B cell (primary cell): ENCODE data around the gene ALDH1A1. TPM values are rescaled to one million over a fixed set of nuclear protein-coding genes. Genes with fewer than 3 reads are reported as not detected.

Experiments used
- ATAC-seq: fragments of 200-7000 bp; cut with Tn5 transposase; one replicate; pipeline ENCODE4 v1.10.0; 2021; ENCODE audit warnings: low read depth, mild to moderate bottlenecking, moderate number of reproducible peaks, moderate library complexity
- CTCF ChIA-PET: fragments of 350-600 bp; sonication (Branson Sonifier 250); formaldehyde crosslinking; loops from one replicate; lab custom pipeline; 2021; ENCODE audit warnings: antibody characterized with exemption, inconsistent platforms; lab: Charles Lee
- POLR2A ChIA-PET: fragments of 350-600 bp; sonication (Branson Sonifier 250); formaldehyde crosslinking; loops from one replicate; lab custom pipeline; 2021; ENCODE audit warnings: antibody characterized with exemption; lab: Charles Lee
- DNase-seq: peaks from one replicate; pipeline ENCODE4 v3.0.0; 2013
- H2AFZ ChIP-seq: 2 replicates; pipeline ENCODE4 v1.6.1; 2012; ENCODE audit warnings: mild to moderate bottlenecking, low read depth, low read length; ENCODE audit not compliant: insufficient read depth, poor library complexity, severe bottlenecking
- H3K27ac ChIP-seq, 2 donors: 1 replicate in 1 of 2; 2 replicates in 1 of 2; pipeline ENCODE4 v1.5.1; 2012 to 2013; ENCODE audit warnings: low read length in 2 of 2, mild to moderate bottlenecking in 2 of 2, moderate library complexity in 1 of 2
- H3K27me3 ChIP-seq, 4 experiments: fragments of 200-600 bp in 1 of 4; sonication (generic) in 1 of 4; replicated peaks in 1 of 4; 1 replicate in 2 of 4; 2 replicates in 2 of 4; pipeline versions ENCODE4 v1.6.1 to v1.7.0; 2013 to 2016; ENCODE audit warnings: low read length in 3 of 4, mild to moderate bottlenecking in 2 of 4, mixed read lengths in 1 of 4, moderate library complexity in 1 of 4; ENCODE audit not compliant: insufficient read depth in 4 of 4, control insufficient read depth in 3 of 4; ENCODE audit errors: control extremely low read depth in 1 of 4
- H3K36me3 ChIP-seq, 2 experiments: replicated peaks in 1 of 2; 1 replicate in 1 of 2; 2 replicates in 1 of 2; pipeline versions ENCODE4 v1.6.1 to v1.7.1; 2013; ENCODE audit warnings: low read length in 1 of 2; ENCODE audit not compliant: insufficient read depth in 2 of 2, control insufficient read depth in 1 of 2; ENCODE audit errors: control extremely low read depth in 1 of 2, extremely low read depth in 1 of 2
- H3K4me1 ChIP-seq, 2 donors: fragments of 200-600 bp in 1 of 2; sonication (generic) in 1 of 2; 1 replicate in 1 of 2; 2 replicates in 1 of 2; pipeline versions ENCODE4 v1.5.1 to v1.6.1; 2013 to 2017; ENCODE audit warnings: low read length in 2 of 2; ENCODE audit not compliant: control insufficient read depth in 2 of 2, insufficient read depth in 2 of 2
- H3K4me2 ChIP-seq: replicated peaks from 2 replicates; pipeline ENCODE3; 2012; ENCODE audit warnings: mild to moderate bottlenecking, low read depth, low read length; ENCODE audit not compliant: poor library complexity, severe bottlenecking
- H3K4me3 ChIP-seq, 5 experiments: fragments of 200-600 bp in 1 of 5; sonication (generic) in 1 of 5; 1 replicate in 3 of 5; 2 replicates in 2 of 5; pipeline versions ENCODE4 v1.5.1 to v1.7.0; 2011 to 2016; ENCODE audit warnings: low read length in 4 of 5, mild to moderate bottlenecking in 4 of 5, low read depth in 2 of 5, control low read depth in 1 of 5, moderate library complexity in 1 of 5; ENCODE audit not compliant: insufficient read depth in 1 of 5; ENCODE audit errors: control extremely low read depth in 1 of 5, extremely low read depth in 1 of 5
- H3K79me2 ChIP-seq: fragments of 200-600 bp; sonication (generic); one replicate; pipeline ENCODE4 v1.6.0; 2016; ENCODE audit warnings: low read length; ENCODE audit not compliant: control insufficient read depth, insufficient read depth
- H3K9ac ChIP-seq: fragments of 200-600 bp; sonication (generic); 2 replicates; pipeline ENCODE4 v1.6.1; 2017; ENCODE audit warnings: mild to moderate bottlenecking, low read length, moderate library complexity
- H3K9me3 ChIP-seq, 3 donors: one replicate each; pipeline versions ENCODE4 v1.6.1 to v1.7.1; 2013; ENCODE audit warnings: low read length in 2 of 3; ENCODE audit not compliant: control insufficient read depth in 2 of 3, insufficient read depth in 1 of 3; ENCODE audit errors: control extremely low read depth in 1 of 3
- H4K20me1 ChIP-seq: 2 replicates; pipeline ENCODE4 v1.6.0; 2012; ENCODE audit warnings: mild to moderate bottlenecking, low read length; ENCODE audit not compliant: insufficient read depth, control insufficient read depth, poor library complexity, severe bottlenecking
- H3K27ac Mint-ChIP-seq: one replicate; pipeline ENCODE4 v1.8.0; 2021; ENCODE audit warnings: mixed read lengths
- H3K27me3 Mint-ChIP-seq: one replicate; pipeline ENCODE4 v1.8.0; 2021; ENCODE audit warnings: mixed read lengths
- H3K4me1 Mint-ChIP-seq: one replicate; pipeline ENCODE4 v1.8.0; 2021; ENCODE audit warnings: mixed read lengths
- H3K4me3 Mint-ChIP-seq: one replicate; pipeline ENCODE4 v1.8.0; 2021; ENCODE audit warnings: mixed read lengths
- H3K9me3 Mint-ChIP-seq: one replicate; pipeline ENCODE4 v1.8.0; 2022; ENCODE audit warnings: mixed read lengths; ENCODE audit not compliant: insufficient read depth
- CTCF ChIP-seq: fragments of 200-600 bp; IDR thresholded peaks from one replicate; pipeline ENCODE4 v1.8.0; 2022; ENCODE audit warnings: antibody characterized with exemption, mild to moderate bottlenecking
- EZH2 ChIP-seq: IDR thresholded peaks from 2 replicates; pipeline ENCODE4 v1.6.1; 2012; ENCODE audit warnings: borderline replicate concordance, low read depth, mild to moderate bottlenecking, moderate library complexity, low read length; ENCODE audit not compliant: insufficient read depth, poor library complexity, severe bottlenecking
- WGBS: methylation state at CpG from one replicate; pipeline ENCODE4 v1.1.5; 2013; ENCODE audit warnings: missing lambda C conversion rate; ENCODE audit not compliant: insufficient coverage; 5-methylcytosine and 5-hydroxymethylcytosine counted together
- intact Hi-C: fragments of 100-400 bp; cut with micrococcal nuclease; formaldehyde crosslinking; loops from one replicate; pipeline ENCODE4 v1.10.0; 2022
- polyA plus RNA-seq: library from polyadenylated mRNA; depleted of rRNA; stranded (reverse); fragments of >200 nt; gene quantifications from 2 replicates; pipeline ENCODE4 v1.2.3, GENCODE V29; 2012
- total RNA-seq, 2 donors: library from RNA; stranded (reverse); fragments of 120-200 nt in 1 of 2; gene quantifications; 1 replicate in 1 of 2; 2 replicates in 1 of 2; pipeline versions ENCODE4 v1.2.3 to v1.2.4, GENCODE V29; 2013 to 2022

The ALDH1A1 gene
- total and polyA plus RNA-seq, 2 donors (not counting 1 experiment from before 2014, with no cell fraction given) = 0.43 TPM; not detected in 1

- intact Hi-C loops = no loop called here
- H3K9me3 Mint-ChIP-seq = peaks cover 2% of the 10 kb centered on the region
Observed at GRCh38 chr9:72880821-72881220, 72.0 kb downstream of the ALDH1A1 start.

GRCh38 chr9:72875221-72875620 is 77.6 kb downstream of the ALDH1A1 start:
- Histone ChIP-seq H3K9me3 (no peaks in the 10 kb centered on the region), H3K9ac (no peak overlapping the region), H3K27me3 (no peaks in the 10 kb centered on the region), H3K4me1 (no peaks in the 10 kb centered on the region), H3K4me3 (no peak overlapping the region), H3K4me2 (no peak overlapping the region), H3K27ac (no peak overlapping the region), H2AFZ (no peak overlapping the region), H4K20me1 (no peaks in the 10 kb centered on the region), H3K36me3 (no peaks in the 10 kb centered on the region), H3K79me2 (no peaks in the 10 kb centered on the region)
- Mint-ChIP-seq H3K4me1 (no peaks in the 10 kb centered on the region), H3K27ac (no peak overlapping the region), H3K27me3 (peaks cover 2% of the 10 kb centered on the region), H3K9me3 (peaks cover 2% of the 10 kb centered on the region), H3K4me3 (no peak overlapping the region)
- intact Hi-C loops = no loop called here
- ATAC-seq = no peak
- POLR2A ChIA-PET = no interaction called here
- TF ChIP-seq EZH2 = no peak
- no peak for TF ChIP-seq CTCF
- no peak for DNase-seq
- CTCF ChIA-PET = no interaction called here

More at GRCh38 chr9:72880821-72881220, 72.0 kb downstream of the ALDH1A1 start:
- H3K9me3 ChIP-seq = no peaks in the 10 kb centered on the region
- DNase-seq (no peak), ATAC-seq (no peak)
- Mint-ChIP-seq H3K4me3 (no peak overlapping the region), H3K4me1 (no peaks in the 10 kb centered on the region), H3K27ac (no peak overlapping the region), H3K27me3 (no peaks in the 10 kb centered on the region)
- CTCF ChIA-PET = no interaction called here
- no peak overlapping the region for H3K27ac ChIP-seq
- no peak overlapping the region for H3K4me2 ChIP-seq
- no peaks in the 10 kb centered on the region for H3K79me2 ChIP-seq
- TF ChIP-seq CTCF = no peak
- no peak overlapping the region for H3K4me3 ChIP-seq
- H3K4me1 ChIP-seq = no peaks in the 10 kb centered on the region
- no peak overlapping the region for H2AFZ ChIP-seq
- H3K27me3 ChIP-seq = no peaks in the 10 kb centered on the region
- no peaks in the 10 kb centered on the region for H3K36me3 ChIP-seq
- 80% methylated on average over 1 of the region's 2 CpGs for WGBS
- POLR2A ChIA-PET = no interaction called here
- H4K20me1 ChIP-seq = no peaks in the 10 kb centered on the region
- no peak overlapping the region for H3K9ac ChIP-seq
